Measurements from ENCODE around the gene PITPNC1.
"Not testable (repeated sequence)": the region's sequence is repeated elsewhere in the genome, so short reads cannot be mapped to it uniquely, and the experiment has no call there.

PITPNC1 gene

DNA sequence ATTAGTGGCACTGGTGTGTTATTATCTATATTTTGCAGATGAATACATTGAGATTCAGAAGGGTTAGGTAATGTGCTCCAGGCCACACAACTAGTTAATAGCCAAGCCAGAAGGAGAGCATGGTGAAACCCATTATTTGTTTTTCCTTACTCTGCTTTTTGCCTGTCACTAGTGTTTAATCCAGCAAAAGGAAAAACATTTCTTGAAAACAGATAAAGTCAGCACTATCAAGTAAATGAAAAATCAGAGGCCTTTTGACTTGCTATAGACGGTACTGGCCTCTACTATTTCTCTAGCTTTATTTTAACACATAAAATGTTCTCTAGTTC, 4.8 kb downstream of the PITPNC1 start:
- H3K4me1 Mint-ChIP-seq = peaks cover 16% of the 10 kb centered on the region
- no peaks in the 10 kb centered on the region for H3K27me3 Mint-ChIP-seq
- no peak overlapping the region for H3K27ac Mint-ChIP-seq
- no peaks in the 10 kb centered on the region for H3K36me3 Mint-ChIP-seq
- H3K4me3 Mint-ChIP-seq = no peak overlapping the region
- no peak for ATAC-seq
- H3K9me3 Mint-ChIP-seq = no peaks in the 10 kb centered on the region

DNA sequence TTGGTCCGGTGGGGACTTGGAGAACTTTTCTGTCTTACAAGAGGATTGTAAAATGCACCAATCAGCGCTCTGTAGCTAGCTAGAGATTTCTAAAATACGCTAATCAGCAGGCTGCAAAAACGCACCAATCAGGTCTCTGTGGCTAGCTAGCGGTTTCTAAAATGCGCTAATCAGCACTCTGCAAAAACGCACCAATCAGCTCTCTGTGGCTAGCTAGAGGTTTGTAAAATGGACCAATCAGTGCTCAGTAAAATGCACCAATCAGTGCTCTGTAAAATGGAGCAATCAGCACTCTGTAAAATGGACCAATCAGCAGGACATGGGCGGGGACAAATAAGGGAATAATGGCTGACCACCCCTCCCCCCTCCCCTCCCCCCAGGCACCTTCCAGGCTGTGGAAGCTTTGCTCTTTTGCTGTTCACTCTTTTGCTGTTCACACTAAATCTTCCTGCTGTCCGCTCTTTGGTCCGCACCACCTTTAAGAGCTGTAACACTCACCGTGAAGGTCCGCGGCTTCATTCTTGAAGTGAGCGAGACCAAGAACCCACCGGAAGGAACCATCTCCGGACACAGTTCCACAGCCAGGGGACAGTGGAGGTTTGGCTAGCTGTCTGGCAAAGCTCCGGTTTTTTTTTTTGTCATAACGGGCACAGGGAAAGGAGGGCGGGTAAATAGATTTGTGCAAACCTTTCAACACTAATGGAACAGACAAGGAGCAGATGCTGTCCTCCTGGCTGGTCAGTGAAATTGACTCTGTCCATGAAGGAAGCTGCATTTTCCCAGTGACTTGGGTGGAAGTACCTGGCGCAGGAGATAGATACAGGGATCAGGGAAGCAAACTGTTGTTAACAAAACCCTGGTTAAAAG, 8.3 kb downstream of the PITPNC1 start:
- H3K4me3 Mint-ChIP-seq = no peak overlapping the region
- H3K27ac Mint-ChIP-seq = no peak overlapping the region
- peaks cover 7% of the 10 kb centered on the region for H3K36me3 Mint-ChIP-seq
- no peaks in the 10 kb centered on the region for H3K27me3 Mint-ChIP-seq
- H3K9me3 Mint-ChIP-seq = no peaks in the 10 kb centered on the region
- no peak for ATAC-seq
- peaks cover 25% of the 10 kb centered on the region for H3K4me1 Mint-ChIP-seq

DNA sequence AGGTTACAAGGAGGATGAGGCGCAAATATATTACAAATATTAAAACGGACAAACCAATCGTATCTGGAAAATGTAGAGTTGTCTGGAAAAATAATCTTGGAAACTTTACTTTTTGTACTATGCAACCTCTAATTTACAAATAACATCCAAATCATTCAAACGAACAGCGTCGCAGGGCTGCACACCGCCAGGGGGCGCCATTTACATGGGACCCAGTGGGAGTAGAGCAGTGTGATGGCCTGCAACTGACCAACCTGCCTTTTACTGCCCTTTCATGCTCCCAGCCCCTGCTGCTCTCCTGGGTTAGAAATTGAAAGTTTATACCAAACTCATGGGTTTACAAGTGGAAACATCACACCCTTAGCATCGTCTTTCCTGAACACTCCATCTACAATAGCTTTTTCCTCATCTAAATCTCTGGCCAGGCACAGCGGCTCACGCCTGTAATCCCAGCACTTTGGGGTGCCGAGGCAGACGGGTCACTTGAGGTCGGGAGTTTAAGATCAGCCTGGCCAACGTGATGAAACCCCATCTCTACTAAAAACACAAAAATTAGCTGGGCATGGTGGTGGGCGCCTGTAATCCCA, 10.0 kb downstream of the PITPNC1 start:
- no peaks in the 10 kb centered on the region for H3K27me3 Mint-ChIP-seq
- no peaks in the 10 kb centered on the region for H3K9me3 Mint-ChIP-seq
- no peak for ATAC-seq
- H3K4me1 Mint-ChIP-seq = peaks cover 34% of the 10 kb centered on the region
- no peak overlapping the region for H3K4me3 Mint-ChIP-seq
- H3K27ac Mint-ChIP-seq = no peak overlapping the region
- H3K36me3 Mint-ChIP-seq = peaks cover 7% of the 10 kb centered on the region

DNA sequence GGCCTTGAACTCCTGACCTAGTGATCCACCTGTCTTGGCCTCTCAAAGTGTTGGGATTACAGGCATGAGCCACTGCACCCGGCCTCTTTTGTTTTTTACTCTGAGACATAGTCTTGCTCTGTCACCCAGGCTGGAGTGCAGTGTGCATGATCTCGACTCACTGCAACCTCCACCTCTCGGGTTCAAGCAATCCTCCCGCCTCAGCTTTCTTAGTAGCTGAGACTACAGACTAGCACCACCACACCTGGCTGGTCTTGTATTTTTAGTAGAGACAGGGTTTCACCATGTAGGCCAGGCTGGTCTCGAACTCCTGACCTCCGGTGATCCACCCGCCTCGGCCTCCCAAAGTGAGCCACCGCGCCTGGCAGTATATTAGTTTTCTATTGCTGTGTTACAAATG, 11.5 kb downstream of the PITPNC1 start:
- not testable (repeated sequence) for ATAC-seq, H3K27ac Mint-ChIP-seq, H3K9me3 Mint-ChIP-seq, H3K36me3 Mint-ChIP-seq, H3K27me3 Mint-ChIP-seq, H3K4me3 Mint-ChIP-seq
- peaks cover 34% of the 10 kb centered on the region for H3K4me1 Mint-ChIP-seq

DNA sequence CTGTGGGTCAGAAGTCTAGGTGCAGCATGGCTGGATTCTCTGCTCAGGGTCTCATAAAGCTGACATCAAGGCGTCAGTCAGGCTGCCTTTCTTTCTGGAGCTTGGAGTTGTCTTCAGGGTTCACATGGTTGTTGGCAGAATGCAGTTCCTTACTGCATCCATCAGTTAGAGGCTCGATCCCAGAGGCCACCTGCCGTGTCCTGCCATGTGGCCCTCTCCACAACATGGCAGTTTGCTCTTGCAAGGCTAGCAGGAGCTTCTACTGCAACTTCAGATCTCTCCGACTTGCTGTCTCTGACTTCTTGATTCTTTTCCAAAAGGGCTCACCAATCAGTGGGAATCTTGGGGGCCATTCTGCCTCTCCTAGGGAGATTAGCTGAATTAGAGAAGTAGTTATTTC, 11.9 kb downstream of the PITPNC1 start:
- Mint-ChIP-seq H3K9me3 (no peaks in the 10 kb centered on the region), H3K27ac (no peak overlapping the region), H3K27me3 (no peaks in the 10 kb centered on the region), H3K4me1 (peaks cover 34% of the 10 kb centered on the region), H3K36me3 (peaks cover 7% of the 10 kb centered on the region), H3K4me3 (no peak overlapping the region)
- no peak for ATAC-seq

DNA sequence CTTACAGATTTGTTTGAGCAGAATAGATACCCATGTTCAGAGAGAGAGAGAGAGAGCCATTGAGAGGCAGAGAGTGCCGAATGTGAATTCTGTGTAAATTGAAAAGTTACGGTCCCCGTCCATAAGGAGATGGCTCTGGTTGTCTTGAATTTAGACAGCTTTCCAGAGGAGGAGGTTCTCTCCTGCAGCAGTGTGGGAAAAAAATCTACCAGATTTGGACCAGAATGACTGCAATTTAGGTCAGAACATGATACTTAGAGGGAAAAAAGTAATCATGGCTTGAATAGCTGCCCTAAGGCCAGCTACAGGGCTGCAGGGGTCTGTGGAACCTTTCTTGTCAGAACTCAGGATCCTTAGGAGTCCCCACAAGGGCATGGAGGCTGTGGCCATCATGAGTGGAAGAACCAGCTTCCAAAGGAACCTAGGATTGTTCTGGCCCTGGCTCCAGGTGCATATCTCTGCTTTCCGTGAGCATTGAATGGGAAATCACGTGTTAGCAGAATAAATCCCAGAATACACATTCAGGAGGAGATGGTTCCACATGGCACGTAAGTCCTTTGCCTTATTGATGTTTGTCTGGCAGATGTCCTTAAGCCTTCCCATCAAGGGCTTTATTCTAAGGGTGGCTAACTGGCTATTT, 13.0 kb downstream of the PITPNC1 start:
- H3K4me1 Mint-ChIP-seq = peaks cover 34% of the 10 kb centered on the region
- H3K36me3 Mint-ChIP-seq = peaks cover 7% of the 10 kb centered on the region
- H3K27me3 Mint-ChIP-seq = no peaks in the 10 kb centered on the region
- no peaks in the 10 kb centered on the region for H3K9me3 Mint-ChIP-seq
- ATAC-seq = no peak
- H3K4me3 Mint-ChIP-seq = no peak overlapping the region
- H3K27ac Mint-ChIP-seq = no peak overlapping the region

DNA sequence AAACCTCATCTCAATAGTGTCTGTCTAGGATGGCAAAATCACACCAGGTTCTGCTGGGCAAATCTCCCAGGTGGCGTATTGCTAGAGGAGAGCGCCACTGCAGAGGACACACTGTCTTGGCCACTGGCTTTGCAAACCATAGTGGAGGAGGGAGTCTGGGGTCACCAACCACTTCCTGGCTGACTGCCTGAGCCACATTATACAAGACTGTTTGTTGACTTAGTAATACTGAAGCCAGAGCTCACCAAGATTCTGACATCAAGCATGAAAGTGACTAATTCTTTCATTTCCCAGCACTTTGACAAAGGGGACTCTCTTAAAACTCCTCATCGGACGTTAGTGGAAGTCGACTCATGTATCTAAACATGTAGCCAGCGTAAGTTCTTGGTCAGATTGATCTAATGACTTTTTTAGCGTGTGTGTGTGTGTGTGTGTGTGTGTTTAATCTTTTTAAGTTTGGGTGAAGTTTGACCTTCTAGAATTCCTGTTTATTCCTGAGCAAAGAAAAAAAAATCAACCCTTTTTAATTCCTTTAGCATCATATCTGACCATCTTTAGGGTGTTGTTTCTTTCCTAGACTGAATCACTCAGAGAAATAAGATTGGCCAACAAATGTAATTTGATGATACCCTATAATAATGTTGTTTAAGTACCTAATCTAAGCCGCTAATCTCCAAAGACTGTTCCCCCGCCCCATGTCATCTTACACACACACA, 13.7 kb downstream of the PITPNC1 start:
- peaks cover 34% of the 10 kb centered on the region for H3K4me1 Mint-ChIP-seq
- peak; percentile 94 for ATAC-seq
- H3K27me3 Mint-ChIP-seq = no peaks in the 10 kb centered on the region
- H3K9me3 Mint-ChIP-seq = no peaks in the 10 kb centered on the region
- H3K36me3 Mint-ChIP-seq = peaks cover 7% of the 10 kb centered on the region
- no peak overlapping the region for H3K4me3 Mint-ChIP-seq
- peak overlapping the region; percentile 37 for H3K27ac Mint-ChIP-seq

DNA sequence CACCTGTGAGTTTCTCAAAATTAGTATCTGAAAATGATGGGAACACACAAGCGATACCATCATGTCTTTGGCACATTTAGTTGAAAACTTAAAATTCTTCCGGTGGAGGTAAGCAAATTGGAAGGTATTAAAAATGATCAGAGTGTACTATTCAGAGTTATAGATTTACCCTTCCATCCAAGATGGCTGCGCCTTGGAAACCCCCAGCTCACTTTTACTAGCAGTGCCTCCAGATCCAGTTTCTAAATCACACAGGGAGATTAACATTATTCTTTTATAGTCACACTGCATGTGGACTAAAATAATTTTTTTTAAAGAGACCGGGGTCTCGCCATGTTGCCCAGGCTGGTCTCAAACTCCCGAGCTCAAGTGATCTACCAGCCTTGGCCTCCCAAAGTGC, 15.0 kb downstream of the PITPNC1 start:
- no peaks in the 10 kb centered on the region for H3K9me3 Mint-ChIP-seq
- H3K4me3 Mint-ChIP-seq = no peak overlapping the region
- peaks cover 7% of the 10 kb centered on the region for H3K36me3 Mint-ChIP-seq
- no peak for ATAC-seq
- H3K27ac Mint-ChIP-seq = no peak overlapping the region
- H3K4me1 Mint-ChIP-seq = peaks cover 32% of the 10 kb centered on the region
- H3K27me3 Mint-ChIP-seq = no peaks in the 10 kb centered on the region

DNA sequence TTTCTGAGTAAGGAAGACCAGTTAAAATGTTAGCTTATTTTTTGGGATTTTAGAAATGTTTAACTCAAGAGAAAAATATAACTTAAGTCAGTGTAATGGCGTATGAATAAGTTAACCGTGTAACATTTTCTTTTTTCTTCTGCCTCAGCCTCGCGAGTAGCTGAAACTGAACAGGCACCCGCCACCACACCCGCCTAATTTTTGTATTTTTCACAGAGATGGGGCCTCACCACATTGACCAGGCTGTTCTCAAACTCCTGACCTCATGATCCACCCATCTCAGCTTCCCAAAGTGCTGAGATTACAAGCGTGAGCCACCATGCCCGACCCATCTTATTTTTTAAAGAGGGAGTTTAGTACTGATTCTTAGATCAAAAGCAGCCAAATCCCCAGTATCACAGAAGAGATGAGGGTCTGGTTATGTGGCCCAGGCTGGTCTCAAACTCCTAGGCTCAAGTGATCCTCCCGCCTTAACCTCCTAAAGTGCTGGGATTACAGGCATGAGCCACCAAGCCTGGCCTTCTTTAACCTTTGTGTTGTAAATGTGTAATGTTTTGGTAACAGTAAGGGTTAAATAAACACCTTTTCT, 16.8 kb downstream of the PITPNC1 start:
- Mint-ChIP-seq H3K9me3 (no peaks in the 10 kb centered on the region), H3K27me3 (no peaks in the 10 kb centered on the region), H3K4me3 (no peak overlapping the region), H3K36me3 (peaks cover 8% of the 10 kb centered on the region), H3K27ac (no peak overlapping the region), H3K4me1 (peaks cover 18% of the 10 kb centered on the region)
- ATAC-seq = no peak

DNA sequence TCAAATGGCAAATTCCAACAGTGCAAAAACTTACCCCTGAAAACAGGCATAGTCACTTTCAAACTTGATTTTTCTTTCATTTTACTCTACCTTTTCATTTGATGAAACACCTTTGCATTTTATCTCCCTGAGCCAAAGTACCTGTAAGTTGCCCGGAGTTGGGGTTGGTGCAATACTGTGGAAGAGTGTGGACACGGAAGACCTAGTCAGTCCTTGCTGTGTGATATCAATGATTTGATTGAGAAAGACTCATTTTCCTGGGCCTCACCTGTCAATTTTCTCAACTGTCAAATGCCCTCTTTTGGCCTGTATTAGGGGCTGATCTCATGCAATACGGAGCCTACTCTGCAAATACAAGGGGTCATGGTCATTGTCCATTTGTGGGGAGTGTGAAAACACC, 22.6 kb downstream of the PITPNC1 start:
- Mint-ChIP-seq H3K27ac (no peak overlapping the region), H3K27me3 (no peaks in the 10 kb centered on the region), H3K36me3 (peaks cover 12% of the 10 kb centered on the region), H3K9me3 (no peaks in the 10 kb centered on the region), H3K4me3 (no peak overlapping the region), H3K4me1 (peaks cover 14% of the 10 kb centered on the region)
- no peak for ATAC-seq

DNA sequence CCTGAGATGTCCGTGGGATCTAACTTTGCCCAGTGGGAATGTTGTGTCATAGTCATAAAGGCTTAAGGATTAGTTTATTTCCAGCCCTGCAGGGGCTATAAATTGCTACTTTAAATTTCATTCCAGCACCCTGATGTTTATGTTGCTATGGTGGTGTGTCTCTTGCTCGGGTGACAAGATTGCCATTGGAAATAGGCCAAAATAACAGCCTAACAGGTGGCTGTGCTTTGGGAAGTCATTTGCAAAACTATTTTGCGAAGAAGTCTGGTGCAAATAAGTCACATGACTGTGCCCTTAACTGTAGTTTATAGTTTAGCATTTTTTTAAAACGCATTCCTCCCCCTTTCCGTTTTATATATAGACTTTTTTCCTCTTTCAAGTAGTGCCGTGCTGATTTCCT, 23.1 kb downstream of the PITPNC1 start:
- ATAC-seq = no peak
- Mint-ChIP-seq H3K27me3 (no peaks in the 10 kb centered on the region), H3K27ac (no peak overlapping the region), H3K9me3 (no peaks in the 10 kb centered on the region), H3K4me3 (no peak overlapping the region), H3K36me3 (peaks cover 12% of the 10 kb centered on the region), H3K4me1 (peaks cover 14% of the 10 kb centered on the region)

DNA sequence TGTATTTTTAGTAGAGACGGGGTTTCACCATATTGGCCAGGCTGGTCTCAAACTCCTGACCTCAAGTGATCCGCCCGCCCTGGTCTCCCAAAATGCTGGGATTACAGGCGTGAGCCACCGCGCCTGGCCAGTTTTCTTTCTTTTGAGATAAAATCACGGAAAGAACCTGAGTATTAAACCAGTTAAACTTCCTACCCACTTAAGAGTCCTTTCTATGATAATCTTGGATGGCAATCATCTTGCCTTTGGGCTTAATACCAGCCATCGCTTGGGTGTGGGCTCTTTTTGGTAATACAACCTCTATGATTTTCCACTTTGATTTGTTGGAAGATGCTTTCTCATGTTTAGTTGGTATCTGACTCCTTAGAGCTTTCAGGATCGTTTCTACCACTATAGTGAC, 24.0 kb downstream of the PITPNC1 start:
- H3K36me3 Mint-ChIP-seq = peaks cover 15% of the 10 kb centered on the region
- no peak overlapping the region for H3K4me3 Mint-ChIP-seq
- H3K27ac Mint-ChIP-seq = no peak overlapping the region
- no peaks in the 10 kb centered on the region for H3K9me3 Mint-ChIP-seq
- H3K27me3 Mint-ChIP-seq = no peaks in the 10 kb centered on the region
- no peak for ATAC-seq
- peaks cover 14% of the 10 kb centered on the region for H3K4me1 Mint-ChIP-seq

DNA sequence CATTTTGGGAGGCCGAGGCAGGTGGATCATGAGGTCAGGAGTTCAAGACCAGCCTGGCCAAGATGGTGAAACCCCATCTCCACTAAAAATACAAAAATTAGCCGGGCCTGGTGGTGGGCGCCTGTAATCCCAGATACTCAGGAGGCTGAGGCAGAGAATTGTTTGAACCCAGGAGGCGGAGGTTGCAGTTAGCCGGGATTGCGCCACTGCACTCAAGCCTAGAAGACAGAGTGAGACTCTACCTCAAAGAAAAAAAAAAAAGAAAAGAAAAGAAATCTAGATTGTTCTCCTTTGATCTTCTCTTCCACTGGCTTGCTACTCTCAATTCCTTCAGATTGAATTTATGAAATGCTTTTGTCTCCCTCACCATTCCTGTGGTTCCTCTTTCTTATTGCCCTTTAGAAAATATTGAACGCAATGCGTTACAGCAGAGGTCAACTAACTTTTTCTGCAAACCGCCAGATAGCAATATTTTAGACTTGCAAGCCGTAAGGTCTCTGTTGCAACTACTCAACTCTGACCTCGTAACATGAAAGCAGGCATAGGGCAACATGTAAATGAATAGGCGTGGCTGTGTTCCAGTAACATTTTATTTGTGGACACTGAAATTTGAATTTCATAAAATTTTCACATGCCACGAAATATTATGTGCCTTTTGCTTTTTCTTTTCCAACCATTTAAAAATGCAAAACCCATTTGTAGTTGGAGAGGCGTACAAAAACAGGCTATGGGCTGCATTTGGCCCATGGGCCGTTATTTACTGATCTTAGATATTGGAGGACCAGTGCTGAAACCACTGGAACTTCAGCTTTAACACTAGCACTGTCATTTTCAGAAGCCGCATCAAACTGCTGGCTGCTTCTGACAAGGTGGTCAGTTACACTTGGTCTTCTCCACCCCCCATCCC, 24.8 kb downstream of the PITPNC1 start:
- no peak for ATAC-seq
- Mint-ChIP-seq H3K27ac (no peak overlapping the region), H3K4me3 (no peak overlapping the region), H3K9me3 (no peaks in the 10 kb centered on the region), H3K27me3 (no peaks in the 10 kb centered on the region), H3K36me3 (peaks cover 17% of the 10 kb centered on the region), H3K4me1 (peaks cover 14% of the 10 kb centered on the region)

DNA sequence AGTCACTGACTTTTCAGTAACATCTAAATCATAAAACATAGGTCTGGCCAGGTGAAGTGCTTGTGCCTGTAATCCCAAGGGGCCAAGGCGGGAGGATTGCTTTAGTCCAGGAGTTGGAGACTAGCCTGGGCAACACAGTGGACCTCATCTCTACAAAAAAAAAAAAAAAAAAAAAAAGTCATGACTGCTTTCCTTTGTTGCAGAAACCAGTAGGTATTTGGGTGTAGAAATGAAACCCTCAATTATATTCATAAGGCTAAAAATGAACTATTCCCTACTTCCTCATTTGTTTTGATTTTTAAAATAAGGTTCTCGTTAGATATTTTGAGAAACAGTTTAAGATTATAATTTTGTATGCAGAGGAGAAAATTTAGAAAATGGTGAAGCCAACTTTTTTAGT, 26.0 kb downstream of the PITPNC1 start:
- no peak overlapping the region for H3K4me3 Mint-ChIP-seq
- no peak overlapping the region for H3K27ac Mint-ChIP-seq
- no peak for ATAC-seq
- no peaks in the 10 kb centered on the region for H3K27me3 Mint-ChIP-seq
- H3K4me1 Mint-ChIP-seq = peaks cover 14% of the 10 kb centered on the region
- H3K9me3 Mint-ChIP-seq = no peaks in the 10 kb centered on the region
- peaks cover 15% of the 10 kb centered on the region for H3K36me3 Mint-ChIP-seq

Measured in stimulated activated memory B cell treated with anti-CD40 and anti-IgM and Interleukin-4, amounts not matched to agents 10 μg/mL and 1 μg/mL and 100 μg/mL, for 72 hours (primary cell).